Measurements from ENCODE around the gene TMEM80.
"Not testable (repeated sequence)": the region's sequence is repeated elsewhere in the genome, so short reads cannot be mapped to it uniquely, and the experiment has no call there.

Gene TMEM80

GRCh38 chr11:680476-680875 lies 15.1 kb upstream of the TMEM80 start:
- DNase-seq = no peak

GRCh38 chr11:680970-681369 lies 14.6 kb upstream of the TMEM80 start:
- no peak for DNase-seq

- no peak for DNase-seq
Observed at GRCh38 chr11:686451-687243, 9.0 kb upstream of the TMEM80 start.

DNA sequence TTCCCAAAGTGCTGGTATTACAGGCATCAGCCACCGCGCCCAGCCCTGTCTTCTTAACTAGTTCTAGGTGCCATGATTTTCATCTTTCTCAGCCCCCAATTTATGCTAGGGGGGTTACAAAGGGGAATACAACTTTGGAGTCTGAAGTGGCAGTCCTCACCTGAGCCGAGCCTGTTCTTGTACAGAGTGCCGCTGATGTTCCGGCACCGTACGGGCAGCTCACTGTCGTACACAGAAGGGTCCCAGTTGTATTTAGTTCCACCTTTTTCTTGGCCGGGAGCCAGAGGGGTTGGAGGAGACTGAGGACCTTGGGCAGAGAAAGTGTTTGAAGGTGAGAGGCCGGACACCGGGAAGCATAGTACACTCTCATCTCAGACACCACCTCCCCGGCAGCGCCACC lies 7.9 kb upstream of the TMEM80 start:
- no peak for DNase-seq

- no peak for DNase-seq
Observed at GRCh38 chr11:688681-689080, 6.9 kb upstream of the TMEM80 start.

- DNase-seq = no peak
Observed at GRCh38 chr11:689625-690024, 6.0 kb upstream of the TMEM80 start.

DNA sequence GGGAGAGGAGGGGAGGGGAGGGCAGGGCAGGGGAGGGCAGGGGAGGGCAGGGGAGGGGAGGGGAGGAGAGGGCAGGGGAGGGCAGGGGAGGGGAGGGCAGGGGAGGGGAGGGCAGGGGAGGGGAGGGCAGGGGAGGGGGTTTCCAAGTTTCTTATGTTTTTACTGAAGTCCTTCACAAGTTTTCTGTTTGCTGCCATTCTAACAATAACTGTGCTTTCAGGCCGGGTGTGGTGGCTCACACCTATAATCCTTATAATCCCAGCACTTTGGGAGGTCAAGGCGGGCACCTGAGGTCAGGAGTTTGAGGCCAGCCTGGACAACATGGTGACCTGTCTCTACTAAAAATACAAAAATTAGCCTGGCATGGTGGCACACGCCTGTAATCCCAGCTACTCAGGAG lies 5.4 kb upstream of the TMEM80 start:
- not testable (repeated sequence) for DNase-seq

DNA sequence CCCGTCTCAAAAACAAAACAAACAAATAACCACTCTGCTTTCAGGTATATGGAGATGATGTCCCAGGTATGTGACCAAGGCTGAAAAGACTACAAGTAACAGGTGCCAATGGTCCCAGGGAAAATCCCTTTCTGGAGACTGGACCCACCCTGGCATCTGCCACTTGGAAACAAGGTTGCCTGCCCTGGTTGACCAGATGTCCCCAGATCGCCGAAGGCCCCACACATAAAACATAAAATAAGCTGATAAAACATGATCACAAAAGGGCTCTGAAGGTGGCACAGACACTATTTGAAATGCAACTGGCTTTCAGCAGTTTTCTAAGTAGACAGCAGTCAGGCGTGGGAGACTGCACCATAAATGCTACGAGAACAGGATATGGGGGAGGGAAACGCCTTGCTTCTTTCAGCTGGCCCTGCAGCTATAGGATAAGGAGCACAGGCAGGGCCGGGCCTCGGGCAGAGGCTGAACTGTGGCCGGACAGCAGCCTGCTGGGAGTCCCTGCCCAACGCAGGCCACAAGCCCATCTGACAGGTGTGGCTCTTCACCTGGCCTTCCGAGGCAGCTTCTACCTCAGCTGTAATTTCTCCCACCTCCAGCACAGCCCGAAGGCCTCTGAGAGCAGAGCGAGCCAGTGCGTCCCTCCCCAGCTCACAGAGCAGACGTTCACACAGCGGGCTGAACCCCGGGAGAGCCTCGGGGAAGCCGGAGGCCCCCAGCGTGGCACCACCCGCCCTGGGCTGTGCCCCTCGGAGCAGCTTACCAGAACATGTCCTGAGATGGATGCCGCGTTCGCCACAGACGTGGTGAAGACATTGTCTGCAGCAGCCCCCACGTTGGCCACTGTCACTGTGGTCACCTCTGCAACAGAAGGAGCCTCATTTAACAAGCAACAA lies 4.6 kb upstream of the TMEM80 start:
- no peak for DNase-seq

DNA sequence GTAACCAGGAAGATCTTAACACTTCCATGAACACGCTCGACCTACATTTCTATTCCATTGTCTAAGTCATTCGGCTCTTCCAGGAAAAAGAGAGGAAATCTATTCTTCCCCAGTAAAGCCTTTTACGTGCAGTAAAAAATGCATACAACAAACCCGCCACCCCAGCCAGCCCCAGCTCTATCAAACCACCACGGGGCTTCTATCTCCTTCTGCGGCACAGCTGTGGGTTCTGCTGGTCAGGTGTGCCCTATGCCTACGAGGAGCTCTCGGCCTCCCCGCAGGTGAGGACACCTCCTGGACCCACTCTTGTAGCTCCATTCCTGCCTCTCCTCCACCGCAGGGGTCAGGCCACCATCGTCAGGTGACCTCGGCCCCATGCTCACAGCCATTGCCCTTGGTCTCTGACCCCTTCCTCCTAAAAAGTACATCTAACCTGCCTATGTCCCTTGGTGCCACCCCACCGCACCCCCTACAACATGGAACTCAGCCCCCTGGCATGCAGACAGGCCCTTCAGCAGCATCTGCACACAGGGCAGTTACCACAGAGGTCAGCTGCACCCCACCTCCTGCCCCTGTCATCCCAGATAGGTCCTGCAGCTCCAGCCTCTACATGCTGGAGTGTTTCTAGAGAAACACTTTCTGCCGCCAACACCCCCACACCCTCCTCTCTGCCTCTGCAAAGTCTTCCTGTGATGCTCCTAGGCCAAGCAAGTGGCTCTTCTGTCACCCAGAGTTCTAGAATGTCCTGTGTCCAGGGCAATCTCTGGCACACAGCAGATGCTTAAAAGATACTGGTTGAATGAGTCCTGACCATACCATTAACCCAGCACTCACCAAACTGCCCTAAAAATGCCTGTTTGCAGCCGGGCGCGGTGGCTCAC lies 3.7 kb upstream of the TMEM80 start:
- DNase-seq = no peak

- DNase-seq = no peak
Observed at GRCh38 chr11:692824-693414, 2.7 kb upstream of the TMEM80 start.

- no peak for DNase-seq
Observed at GRCh38 chr11:693415-693831, 2.2 kb upstream of the TMEM80 start.

GRCh38 chr11:693887-694562 lies 1.6 kb upstream of the TMEM80 start:
- DNase-seq = no peak

GRCh38 chr11:694563-695287 lies 891 bp upstream of the TMEM80 start, which contains the start of gene DEAF1:
Gene DEAF1, minus strand, starts transcription at chr11:695222. Its CDS starts 175 bp downstream, at chr11:695047.
- DNase-seq = peak; percentile 93

GRCh38 chr11:695288-695537 lies 403 bp upstream of the TMEM80 start:
- DNase-seq = no peak

- DNase-seq = no peak
Observed at GRCh38 chr11:696955-697491, 1.4 kb downstream of the TMEM80 start.

- no peak for DNase-seq
Observed at GRCh38 chr11:697811-698311, 2.2 kb downstream of the TMEM80 start.

GRCh38 chr11:698493-699115 lies 3.0 kb downstream of the TMEM80 start:
- no peak for DNase-seq

GRCh38 chr11:699116-699508 lies 3.5 kb downstream of the TMEM80 start:
- no peak for DNase-seq

- no peak for DNase-seq
Observed at GRCh38 chr11:699753-700152, 4.1 kb downstream of the TMEM80 start.

GRCh38 chr11:701741-702461 lies 6.3 kb downstream of the TMEM80 start:
- DNase-seq = no peak
